Activated naive CD8-positive, alpha-beta T cell treated with anti-CD3 and anti-CD28 coated beads, Interleukin-2, amount 50 U/mL, for 16 hours (primary cell): Measurements from ENCODE around the gene ADCY2.
"Not testable (repeated sequence)": the region's sequence is repeated elsewhere in the genome, so short reads cannot be mapped to it uniquely, and the experiment has no call there.

Experiments
- DNase-seq: peaks from one replicate; pipeline ENCODE4 v3.0.0-alpha.2; 2020; ENCODE audit warnings: low read depth, low spot score

Gene ADCY2

GRCh38 chr5:7395432-7395946 is 449 bp upstream of the ADCY2 start:
- no peak for DNase-seq

GRCh38 chr5:7396713-7397454 is 946 bp downstream of the ADCY2 start:
- DNase-seq = no peak

GRCh38 chr5:7397937-7398336 is 2.0 kb downstream of the ADCY2 start:
- DNase-seq = no peak

- DNase-seq = no peak
Measured at GRCh38 chr5:7398596-7399280, 2.8 kb downstream of the ADCY2 start.

GRCh38 chr5:7405277-7405676 is 9.3 kb downstream of the ADCY2 start:
- no peak for DNase-seq

- no peak for DNase-seq
Measured at GRCh38 chr5:7410936-7411511, 15.1 kb downstream of the ADCY2 start.

GRCh38 chr5:7412409-7412808 is 16.5 kb downstream of the ADCY2 start:
- DNase-seq = no peak

DNA sequence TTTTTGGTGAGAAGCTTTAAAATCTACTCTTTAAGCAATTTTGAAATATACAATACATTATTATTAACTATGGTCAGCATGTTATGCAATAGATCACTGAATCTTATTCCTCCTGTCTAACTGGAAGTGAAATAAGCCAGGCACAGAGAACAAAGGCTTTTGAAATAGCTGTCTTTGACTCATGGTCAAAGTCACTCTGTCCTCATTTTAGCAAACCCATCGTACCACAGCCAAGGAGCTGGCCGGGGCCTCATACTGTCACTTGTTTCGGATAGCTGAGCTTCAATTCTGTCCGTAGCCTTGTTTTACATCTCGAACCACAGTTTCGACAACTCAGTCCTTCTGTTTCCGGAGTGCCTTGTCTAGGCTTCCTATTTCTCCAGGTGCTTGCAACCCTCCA is 19.2 kb downstream of the ADCY2 start:
- no peak for DNase-seq

DNA sequence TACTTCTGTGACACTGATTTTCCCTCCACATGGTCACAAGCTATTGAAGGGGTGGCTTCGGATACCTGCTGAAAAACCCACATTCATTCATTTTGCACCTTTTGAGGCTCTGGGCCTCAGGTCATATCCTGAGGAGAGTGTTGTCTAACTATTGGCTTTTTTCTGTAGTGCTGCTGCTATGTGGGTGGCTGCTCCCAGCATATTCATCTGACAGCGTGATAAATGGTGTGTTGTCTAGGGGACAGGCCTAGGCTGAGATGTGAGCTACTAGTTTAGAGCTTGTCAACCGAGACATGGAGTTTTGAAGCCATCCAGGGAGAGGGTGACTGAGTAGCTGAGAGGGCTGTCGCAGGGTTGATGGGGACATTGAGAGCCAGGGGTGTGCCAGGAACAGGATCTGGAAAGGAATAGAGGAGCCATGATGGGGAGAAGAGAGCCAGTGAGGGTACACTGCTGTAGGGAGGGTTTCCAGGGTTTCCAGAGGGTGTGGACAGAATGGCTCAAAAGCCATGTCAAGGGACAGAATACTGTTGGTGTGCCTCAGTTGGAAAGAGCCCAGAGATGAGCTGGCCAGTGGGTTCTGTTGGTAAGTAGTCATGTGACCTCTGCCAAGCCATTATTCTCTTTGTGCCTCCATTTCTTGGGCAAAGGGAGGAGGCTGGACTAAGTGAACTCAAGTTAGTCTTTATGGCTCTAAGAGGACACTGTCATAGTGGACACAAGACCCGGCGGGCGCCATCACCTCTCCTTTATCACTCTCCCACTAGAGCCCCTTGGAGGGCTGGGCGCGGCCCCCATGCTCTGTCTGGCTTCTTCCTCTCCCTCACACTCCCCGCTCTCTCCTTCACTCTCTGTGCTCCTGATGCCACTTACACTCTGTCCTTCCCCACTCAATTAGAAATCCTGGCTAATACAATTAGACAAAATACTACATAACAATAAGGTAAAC is 19.9 kb downstream of the ADCY2 start:
- no peak for DNase-seq

- DNase-seq = no peak
Measured at GRCh38 chr5:7418276-7418675, 22.3 kb downstream of the ADCY2 start.

- no peak for DNase-seq
Measured at GRCh38 chr5:7419367-7419766, 23.4 kb downstream of the ADCY2 start.

GRCh38 chr5:7419846-7420245 is 23.9 kb downstream of the ADCY2 start:
- no peak for DNase-seq

- no peak for DNase-seq
Measured at GRCh38 chr5:7420510-7421280, 24.8 kb downstream of the ADCY2 start.

- no peak for DNase-seq
Measured at GRCh38 chr5:7422316-7423106, 26.6 kb downstream of the ADCY2 start.

DNA sequence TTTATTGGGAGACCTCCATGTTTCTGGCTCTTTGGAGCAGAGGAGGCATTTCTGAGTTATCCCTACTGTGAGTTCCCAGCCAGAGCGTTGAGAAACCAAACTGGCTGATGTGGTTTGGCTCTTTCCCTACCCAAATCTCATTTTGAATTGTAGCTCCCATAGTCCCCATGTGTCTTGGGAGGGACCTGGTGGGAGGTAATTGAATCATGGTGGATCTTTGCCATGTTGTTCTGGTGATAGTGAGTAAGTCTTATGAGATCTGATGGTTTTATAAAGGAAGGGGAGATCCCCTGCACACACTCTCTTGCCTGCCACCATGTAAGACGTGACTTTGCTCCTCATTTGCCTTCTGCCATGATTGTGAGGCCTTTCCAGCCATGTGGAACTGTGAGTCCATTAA is 27.3 kb downstream of the ADCY2 start:
- DNase-seq = not testable (repeated sequence)

GRCh38 chr5:7425830-7426229 is 29.9 kb downstream of the ADCY2 start:
- no peak for DNase-seq

DNA sequence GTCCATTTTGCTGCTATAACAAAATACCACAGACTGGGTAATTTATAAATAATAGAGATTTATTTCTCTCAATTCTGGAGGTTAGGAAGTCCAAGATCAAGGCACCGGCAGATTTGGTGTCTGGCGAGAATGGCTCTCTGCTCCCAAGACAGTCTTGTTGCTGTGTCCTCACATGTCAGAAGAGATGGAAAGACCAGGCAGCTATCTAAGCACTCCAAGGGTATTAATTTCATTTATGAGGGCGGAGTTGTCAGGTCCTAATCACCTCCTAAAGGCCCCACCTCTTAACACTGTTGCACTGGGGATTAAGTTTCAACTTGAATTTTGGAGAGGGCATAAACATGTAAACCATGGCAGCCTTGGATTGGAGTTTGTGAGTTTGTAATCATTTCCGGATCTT is 30.3 kb downstream of the ADCY2 start:
- no peak for DNase-seq

DNA sequence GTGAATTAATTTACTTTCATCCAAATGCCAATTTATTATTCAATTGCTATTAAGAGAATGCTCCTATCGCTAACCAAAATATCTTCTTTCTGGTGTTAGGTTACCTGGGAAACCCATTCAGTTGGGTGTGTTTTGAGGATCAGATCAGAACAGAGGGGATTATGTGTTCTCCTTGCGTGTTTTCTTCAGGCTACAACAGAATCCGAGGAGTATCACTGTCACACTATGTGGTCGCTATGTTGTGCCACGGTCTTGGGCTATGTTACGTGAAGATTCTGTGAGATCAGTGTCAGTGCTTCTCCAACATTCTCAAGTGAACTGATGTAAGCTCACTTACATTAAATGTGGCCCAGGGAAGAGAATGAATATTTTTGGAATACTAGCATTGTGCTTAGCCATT is 39.0 kb downstream of the ADCY2 start:
- no peak for DNase-seq

GRCh38 chr5:7435503-7435902 is 39.6 kb downstream of the ADCY2 start:
- DNase-seq = no peak

- no peak for DNase-seq
Measured at GRCh38 chr5:7436521-7436920, 40.6 kb downstream of the ADCY2 start.
